GM21515 (cell line): ENCODE measurements around the gene NFIL3.
"Not testable (repeated sequence)": the region's sequence is repeated elsewhere in the genome, so short reads cannot be mapped to it uniquely, and the experiment has no call there.

Experiments
- ATAC-seq: cut with Tn5 transposase; IDR thresholded peaks from one replicate; pipeline ENCODE4 v1.9.1; 2021; ENCODE audit not compliant: unreplicated experiment

The NFIL3 gene, protein sequence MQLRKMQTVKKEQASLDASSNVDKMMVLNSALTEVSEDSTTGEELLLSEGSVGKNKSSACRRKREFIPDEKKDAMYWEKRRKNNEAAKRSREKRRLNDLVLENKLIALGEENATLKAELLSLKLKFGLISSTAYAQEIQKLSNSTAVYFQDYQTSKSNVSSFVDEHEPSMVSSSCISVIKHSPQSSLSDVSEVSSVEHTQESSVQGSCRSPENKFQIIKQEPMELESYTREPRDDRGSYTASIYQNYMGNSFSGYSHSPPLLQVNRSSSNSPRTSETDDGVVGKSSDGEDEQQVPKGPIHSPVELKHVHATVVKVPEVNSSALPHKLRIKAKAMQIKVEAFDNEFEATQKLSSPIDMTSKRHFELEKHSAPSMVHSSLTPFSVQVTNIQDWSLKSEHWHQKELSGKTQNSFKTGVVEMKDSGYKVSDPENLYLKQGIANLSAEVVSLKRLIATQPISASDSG

DNA sequence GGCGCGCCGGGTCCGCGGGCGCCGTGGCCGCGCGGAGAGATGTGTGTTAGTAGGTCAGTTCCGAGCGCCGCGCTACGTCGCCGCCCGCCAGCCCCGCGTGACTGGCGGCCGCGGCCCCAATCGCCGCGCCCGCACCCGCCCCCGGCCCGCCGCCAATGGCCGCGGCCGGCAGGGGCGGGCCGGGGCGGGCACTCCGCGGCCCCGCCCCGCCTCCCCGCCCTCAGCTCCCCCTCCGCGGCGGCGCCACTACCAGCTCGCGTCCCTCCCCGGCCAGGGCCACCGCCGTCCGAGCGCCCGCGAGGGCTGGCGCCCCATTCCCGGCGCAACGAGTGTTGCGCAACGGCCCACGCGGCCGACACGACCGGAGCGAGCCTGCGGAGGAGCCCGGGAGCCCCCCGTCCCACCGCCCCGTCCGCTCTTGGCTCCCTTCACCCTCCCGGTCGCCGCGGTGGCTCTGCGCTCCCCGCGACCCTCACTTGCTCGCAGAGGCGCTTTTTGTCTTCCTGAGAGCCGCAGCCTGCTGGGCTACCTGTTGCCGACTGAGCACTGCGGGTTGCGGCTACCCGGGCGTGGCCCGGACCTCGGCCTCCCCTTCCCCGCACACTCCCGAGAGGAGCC, at the start of gene NFIL3:
Gene NFIL3 (minus strand): TSS at position 48 of the 618 bp plus-strand sequence. CDS start 13,098 bp downstream, outside the sequence.
- peak; percentile 68 for ATAC-seq

- not testable (repeated sequence) for ATAC-seq
Measured at GRCh38 chr9:91471524-91471923, 47.9 kb upstream of the NFIL3 start.

- no peak for ATAC-seq
Measured at GRCh38 chr9:91465420-91465819, 41.8 kb upstream of the NFIL3 start.

DNA sequence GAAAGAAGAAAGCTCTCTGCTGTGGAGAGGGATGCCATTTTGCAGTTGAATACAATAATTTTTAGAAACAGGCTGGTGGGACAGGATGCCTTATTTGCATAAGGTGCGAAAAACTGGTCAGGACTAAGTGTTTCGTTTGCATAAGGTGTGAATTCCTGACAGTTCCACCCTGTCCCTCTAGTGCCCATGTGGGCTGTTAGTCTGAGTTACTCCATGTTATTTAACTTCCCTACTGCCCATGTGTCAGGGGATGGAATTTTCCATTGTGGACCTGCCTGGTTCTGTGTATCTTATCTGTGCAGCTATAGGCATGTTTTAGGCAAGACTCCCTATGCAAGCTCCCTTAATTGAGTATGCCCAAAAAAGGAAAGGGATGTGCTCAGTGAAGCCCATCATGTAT, 35.3 kb upstream of the NFIL3 start:
- no peak for ATAC-seq

DNA sequence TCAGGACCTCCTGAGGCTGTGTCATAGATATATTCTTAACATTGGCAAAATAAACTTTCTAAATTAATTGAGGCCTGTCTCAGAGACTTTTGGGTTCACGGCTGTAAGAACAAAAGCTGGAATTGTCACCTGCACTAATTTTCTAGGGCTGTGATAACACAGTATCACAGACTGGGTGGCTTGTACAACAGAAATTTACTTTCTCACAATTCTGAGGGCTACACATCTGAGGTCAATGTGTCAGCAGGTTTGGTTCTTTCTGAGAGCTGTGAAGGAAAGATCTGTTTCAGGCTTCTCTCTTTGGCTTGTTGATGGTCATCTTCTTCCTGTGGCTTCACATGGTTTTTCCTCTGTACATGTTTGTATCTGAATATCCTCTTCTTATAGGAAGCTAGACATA, 29.2 kb upstream of the NFIL3 start:
- no peak for ATAC-seq

- ATAC-seq = no peak
Measured at GRCh38 chr9:91451431-91452270, 28.0 kb upstream of the NFIL3 start.

GRCh38 chr9:91445135-91445534, 21.5 kb upstream of the NFIL3 start:
- ATAC-seq = no peak

GRCh38 chr9:91443994-91444392, 20.4 kb upstream of the NFIL3 start:
- ATAC-seq = no peak

GRCh38 chr9:91443321-91443993, 19.8 kb upstream of the NFIL3 start:
- no peak for ATAC-seq

DNA sequence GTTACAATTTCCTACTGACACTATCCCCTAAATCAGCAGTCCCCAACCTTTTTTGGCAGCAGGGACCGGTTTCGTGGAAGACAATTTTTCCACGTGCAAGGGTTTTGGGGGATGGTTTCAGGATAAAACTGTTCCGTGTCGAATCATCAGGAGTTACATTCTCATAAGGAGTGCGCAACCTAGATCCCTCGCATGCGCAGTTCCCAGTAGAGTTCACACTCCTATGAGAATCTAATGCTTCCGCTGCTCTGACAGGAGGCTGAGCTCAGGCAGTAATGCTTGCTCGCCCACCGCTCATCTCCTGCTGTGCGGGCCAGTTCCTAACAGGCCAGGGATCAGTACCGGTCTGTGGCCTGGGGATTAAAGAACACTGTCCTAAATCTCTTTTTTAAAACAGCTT, 13.2 kb upstream of the NFIL3 start:
- ATAC-seq = no peak

GRCh38 chr9:91433180-91433579, 9.5 kb upstream of the NFIL3 start:
- no peak for ATAC-seq

DNA sequence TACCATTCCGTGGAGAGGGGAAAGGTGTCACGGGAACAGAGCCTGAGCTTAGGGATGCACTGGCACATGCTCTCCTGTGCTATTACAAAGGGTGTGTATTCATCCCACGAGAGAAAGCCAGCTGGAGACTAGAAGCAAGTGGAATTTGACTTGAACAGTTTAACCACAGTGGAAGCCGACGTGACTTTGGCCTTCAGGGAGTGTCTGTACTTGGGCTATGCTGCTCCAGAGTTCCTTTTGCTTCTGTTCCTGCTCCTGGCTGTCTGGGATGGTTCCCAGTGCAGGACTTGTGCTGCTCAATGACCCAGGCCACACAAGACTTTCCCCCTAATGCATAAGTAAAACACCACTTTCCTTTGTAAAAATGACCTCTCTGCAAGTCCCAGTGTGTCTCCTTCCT, 7.9 kb upstream of the NFIL3 start:
- no peak for ATAC-seq

DNA sequence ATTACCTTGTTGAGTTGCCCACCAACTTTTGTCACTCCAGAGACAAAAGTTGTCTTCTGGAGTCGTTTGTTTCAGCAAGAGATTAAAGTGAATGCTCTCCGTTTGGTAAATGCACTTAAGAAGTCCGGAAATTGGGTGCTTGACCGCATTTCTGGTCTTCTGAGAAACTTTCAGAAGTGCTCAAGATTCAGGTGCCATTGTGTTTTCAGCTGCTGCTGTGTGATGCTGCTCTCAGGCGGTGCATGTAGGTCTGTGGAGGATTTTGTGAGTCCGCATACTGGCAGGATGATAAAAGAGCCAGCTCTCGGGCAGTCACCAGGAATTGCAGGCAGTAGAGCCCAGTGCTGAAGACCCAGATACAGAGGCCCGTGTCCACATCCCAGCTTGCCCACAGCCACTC, 5.9 kb upstream of the NFIL3 start:
- no peak for ATAC-seq

DNA sequence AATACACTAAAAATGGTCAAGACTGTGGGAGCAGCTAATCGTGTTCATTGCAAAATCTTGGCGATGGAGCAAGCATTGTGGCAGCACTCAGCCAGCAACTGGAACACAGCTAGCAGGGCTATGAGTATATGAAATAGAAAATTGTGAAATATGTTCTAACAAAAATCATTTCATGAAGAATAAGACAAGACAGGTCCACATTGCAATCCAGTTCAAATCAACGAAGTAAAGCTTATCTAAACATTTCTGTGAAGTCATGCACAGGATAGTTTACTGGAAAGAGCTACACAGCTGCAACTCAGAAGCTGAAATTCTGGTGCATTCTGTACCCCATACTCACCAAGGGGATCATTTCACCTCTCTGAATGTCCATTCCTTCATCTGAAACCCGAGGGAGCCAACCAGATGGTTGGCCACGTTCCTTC, 5.3 kb upstream of the NFIL3 start:
- ATAC-seq = no peak

DNA sequence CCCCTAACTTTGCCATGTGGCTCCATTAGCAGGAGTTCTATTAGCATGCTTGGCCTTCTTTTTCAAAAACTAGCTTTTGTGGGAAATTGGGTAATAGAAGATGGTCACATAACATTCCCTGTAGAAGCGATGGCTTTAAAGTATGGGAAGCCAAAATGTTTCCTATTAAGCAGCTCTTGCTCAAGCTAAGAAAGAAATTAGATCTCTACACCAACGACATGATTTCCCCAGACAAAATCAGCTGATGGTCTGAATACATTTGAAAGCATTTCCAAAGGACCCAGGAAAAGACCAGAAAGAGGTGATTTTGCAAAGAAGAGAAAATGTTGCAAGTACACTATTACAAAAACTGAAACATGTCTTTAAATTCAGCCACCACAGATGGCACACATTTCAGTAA, 4.8 kb upstream of the NFIL3 start:
- ATAC-seq = no peak

GRCh38 chr9:91427873-91428272, 4.2 kb upstream of the NFIL3 start:
- ATAC-seq = no peak

DNA sequence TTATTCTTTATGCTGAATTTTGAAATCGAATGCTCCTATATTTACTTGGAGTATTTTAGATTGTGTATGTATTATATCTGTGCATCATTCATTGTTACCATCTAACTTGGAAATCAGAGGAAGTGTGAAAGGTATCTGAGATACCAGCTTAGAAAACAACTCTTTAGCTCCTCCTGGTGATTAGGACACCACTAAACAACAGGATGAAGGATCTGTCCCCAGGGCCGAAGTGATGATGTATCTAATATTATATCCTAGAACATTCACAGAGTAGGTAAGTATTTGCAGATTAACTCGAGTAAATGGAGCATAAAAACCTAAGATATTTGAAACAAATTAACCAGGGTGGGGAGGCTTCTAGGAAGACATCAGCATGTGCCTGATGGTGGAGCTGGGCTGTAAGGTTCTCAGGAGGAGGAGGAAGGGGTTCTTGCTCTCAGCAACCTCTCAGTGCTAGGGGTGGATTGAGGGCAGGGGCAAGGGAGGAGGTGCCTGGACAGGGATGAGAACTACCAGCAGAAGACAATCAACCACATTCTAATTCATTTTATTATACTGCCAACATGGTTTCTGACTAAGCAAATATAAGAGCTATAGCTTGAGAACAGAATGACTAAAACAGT, 2.6 kb upstream of the NFIL3 start:
- no peak for ATAC-seq

DNA sequence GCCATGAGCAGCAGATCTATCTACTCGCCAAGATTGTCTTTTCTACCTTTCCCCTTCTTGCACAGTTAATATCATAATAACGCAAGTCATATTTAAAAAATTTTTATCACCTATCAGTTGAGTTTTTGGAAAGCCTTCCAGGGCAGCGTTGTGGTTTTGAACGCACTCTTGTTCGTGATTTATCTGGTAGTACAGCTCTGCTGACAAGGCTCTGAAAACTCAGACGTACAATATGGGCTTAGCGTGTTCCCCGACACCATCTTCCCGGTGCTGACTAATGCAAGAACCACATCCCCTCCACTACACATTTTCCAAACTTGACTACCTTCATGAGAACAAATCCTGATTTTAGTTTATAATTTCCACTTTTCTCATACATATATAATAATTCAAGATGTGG, 1.6 kb upstream of the NFIL3 start:
- ATAC-seq = no peak

DNA sequence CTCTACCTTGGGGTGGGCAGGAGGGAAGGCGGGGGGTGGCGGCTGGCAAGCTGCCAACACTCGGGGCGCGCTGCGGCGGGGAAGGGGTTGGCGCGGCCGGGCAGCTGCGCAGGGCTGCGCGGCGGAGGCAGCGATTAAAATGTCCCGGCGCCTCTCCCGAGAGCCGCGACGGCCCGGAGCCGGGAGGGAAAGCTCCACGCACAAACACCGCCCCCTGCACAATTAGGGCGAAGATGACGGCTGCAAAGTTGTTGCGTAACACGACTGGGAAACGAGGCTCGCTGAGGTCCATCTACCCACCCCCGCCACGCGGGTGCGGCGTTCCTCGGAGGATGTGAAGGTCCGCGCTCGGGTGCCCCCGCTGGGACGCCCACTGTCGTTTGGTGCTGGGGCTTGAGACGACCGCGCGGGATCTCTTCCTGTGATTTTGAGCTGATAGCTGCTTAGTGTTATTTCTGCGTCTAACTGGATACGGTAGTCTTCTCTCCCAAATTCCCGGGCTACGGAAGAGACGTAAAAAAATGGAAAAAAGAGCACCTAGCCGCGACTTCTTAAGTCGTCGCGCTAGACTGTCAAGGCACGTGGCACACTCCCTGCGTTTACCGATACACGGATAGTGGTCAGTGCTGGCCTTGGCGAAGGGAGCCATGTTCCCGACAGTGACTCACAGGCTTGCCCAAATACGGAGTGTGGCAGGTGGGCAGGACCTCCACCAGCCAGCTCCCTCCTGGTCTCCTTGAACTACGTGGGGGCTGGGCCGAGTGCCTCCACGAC, 958 bp upstream of the NFIL3 start:
- ATAC-seq = peak; percentile 9
